Muscle layer of duodenum (tissue), 2 donors: ENCODE data around the gene TAS2R8.
"Not testable (repeated sequence)": the region's sequence is repeated elsewhere in the genome, so short reads cannot be mapped to it uniquely, and the experiment has no call there.

Experiments
- H3K27ac ChIP-seq: one replicate; pipeline ENCODE4 v1.7.0; 2013; ENCODE audit warnings: mild to moderate bottlenecking, low read length
- H3K27me3 ChIP-seq: one replicate; pipeline ENCODE4 v1.7.0; 2013; ENCODE audit warnings: low read depth, mild to moderate bottlenecking, control low read depth, low read length
- H3K36me3 ChIP-seq, 2 donors: one replicate each; pipeline ENCODE4 v1.7.0; 2013; ENCODE audit warnings: low read length in 2 of 2, control low read depth in 1 of 2, mild to moderate bottlenecking in 1 of 2; ENCODE audit not compliant: insufficient read depth in 2 of 2, control insufficient read depth in 1 of 2
- H3K4me1 ChIP-seq, 2 donors: one replicate each; pipeline ENCODE4 v1.7.0; 2013; ENCODE audit warnings: low read length in 2 of 2, mild to moderate bottlenecking in 2 of 2, control low read depth in 1 of 2, moderate library complexity in 1 of 2; ENCODE audit not compliant: insufficient read depth in 2 of 2, control insufficient read depth in 1 of 2
- H3K4me3 ChIP-seq, 2 donors: one replicate each; pipeline ENCODE4 v1.7.0; 2013; ENCODE audit warnings: low read length in 2 of 2, low read depth in 1 of 2, mild to moderate bottlenecking in 1 of 2
- H3K9me3 ChIP-seq, 2 donors: one replicate each; pipeline ENCODE4 v1.7.0; 2013; ENCODE audit warnings: low read length in 2 of 2, control low read depth in 1 of 2, mild to moderate bottlenecking in 1 of 2; ENCODE audit not compliant: control insufficient read depth in 1 of 2
- donor health status: healthy.

The TAS2R8 gene

DNA sequence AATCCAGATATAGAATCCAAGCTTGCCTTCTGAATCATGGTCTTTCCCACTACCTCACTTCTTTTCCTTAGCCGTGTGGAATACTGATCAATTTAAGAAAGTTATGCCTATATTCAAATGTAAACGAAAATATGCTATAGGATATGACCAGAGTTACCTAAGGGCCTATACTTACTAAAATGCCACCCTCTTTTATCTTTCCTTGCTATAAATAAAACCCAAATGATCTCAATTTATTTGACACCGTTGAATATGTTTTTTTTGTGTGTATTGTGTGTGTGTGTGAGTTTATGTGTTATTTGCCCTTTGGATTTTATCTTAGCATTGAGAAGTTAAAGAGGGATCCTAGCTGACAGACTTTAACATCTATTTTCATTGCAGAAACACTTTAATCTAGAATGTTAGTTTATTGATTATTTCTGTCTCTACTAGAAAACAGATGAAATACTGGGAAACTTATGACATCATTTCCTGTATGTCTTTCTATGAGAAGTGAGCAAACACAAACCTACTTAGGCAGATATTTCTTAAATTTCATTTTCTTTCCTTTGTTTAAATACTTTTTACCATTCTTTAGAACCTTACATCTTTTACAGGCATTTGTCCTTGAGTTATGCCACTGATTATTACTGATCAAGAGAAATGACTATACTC lies 4.9 kb upstream of the TAS2R8 start:
- no peaks in the 10 kb centered on the region for H3K27me3 ChIP-seq
- no peak overlapping the region for H3K27ac ChIP-seq
- no peaks in the 10 kb centered on the region for H3K36me3 ChIP-seq
- H3K4me1 ChIP-seq, result no peaks in the 10 kb centered on the region
- no peak overlapping the region for H3K4me3 ChIP-seq
- no peaks in the 10 kb centered on the region for H3K9me3 ChIP-seq

DNA sequence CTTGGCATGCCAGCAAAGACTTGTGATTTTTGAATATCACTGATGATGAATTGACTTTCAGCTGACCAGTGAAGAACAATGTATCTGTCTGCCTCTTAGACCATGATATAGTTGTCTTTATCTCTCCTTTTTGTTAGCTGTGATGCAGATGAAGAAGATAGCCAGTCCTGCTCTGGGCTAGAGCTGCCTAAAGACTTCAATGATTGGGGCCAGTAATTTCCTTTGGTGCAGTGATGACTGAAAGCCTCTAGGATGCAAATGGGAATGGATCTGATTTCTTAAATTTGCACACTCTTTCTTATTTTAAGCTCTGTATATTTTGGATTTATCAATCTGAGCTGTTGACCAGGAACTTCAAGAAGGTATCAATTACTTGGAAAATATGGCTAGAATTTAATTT lies 3.0 kb upstream of the TAS2R8 start, which contains the start of gene TAS2R9:
Gene TAS2R9, minus strand, starts transcription at position 101 of the 400 bp plus-strand sequence. Its CDS starts 93 bp downstream, at position 8.
- Histone ChIP-seq H3K36me3 (no peaks in the 10 kb centered on the region), H3K27ac (no peak within 1 kb of the TSS), H3K4me3 (no peak within 1 kb of the TSS), H3K4me1 (no peaks in the 10 kb centered on the region), H3K9me3 (no peaks in the 10 kb centered on the region), H3K27me3 (no peaks in the 10 kb centered on the region)

DNA sequence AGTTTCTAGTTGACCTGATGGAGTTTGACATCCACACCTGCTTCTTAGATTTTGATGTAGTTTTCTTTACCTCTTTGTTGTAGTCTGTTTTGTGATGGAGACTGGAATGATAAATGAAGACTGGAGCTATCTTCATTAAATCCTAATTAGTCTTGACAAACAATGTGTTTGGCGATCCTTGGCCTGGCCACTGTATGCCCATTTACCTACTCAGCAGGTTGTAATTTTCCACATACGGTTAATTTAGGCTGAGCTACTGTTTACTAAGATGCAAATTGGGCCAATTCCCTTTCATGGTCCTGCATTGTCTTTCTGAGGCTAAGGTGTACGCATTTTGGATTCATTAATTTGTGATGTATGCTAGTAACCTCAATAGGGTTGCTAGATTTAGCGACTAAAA lies 4.5 kb downstream of the TAS2R8 start, which contains the start of gene TAS2R7:
Gene TAS2R7, minus strand, starts transcription at position 41 of the 400 bp plus-strand sequence. CDS start 57 bp downstream, outside the sequence.
- Histone ChIP-seq H3K36me3 (no peaks in the 10 kb centered on the region), H3K27me3 (no peaks in the 10 kb centered on the region), H3K27ac (no peak within 1 kb of the TSS), H3K4me3 (no peak within 1 kb of the TSS), H3K9me3 (no peaks in the 10 kb centered on the region), H3K4me1 (no peaks in the 10 kb centered on the region)

DNA sequence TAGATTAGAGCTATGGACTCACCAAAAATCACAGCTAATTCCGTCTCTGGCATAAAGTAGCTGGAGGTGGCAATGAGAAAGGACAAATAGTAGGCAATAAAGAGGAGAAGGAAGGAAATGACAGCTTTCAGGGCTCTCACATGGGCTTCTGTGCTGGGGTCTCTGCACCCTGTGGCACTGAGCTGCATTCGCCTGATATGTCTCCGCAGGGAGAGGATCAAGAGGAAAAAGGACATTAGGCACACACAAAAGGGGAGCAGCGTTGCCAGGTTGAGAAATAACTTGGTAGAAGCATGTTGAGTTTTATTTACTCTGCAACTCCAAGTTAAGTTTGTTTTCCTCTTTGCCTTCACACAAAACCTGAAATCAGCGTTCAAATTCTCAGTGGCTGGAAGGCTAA lies 5.3 kb downstream of the TAS2R8 start:
- H3K9me3 ChIP-seq, result no peaks in the 10 kb centered on the region
- no peaks in the 10 kb centered on the region for H3K36me3 ChIP-seq
- no peaks in the 10 kb centered on the region for H3K27me3 ChIP-seq
- H3K4me1 ChIP-seq, result no peaks in the 10 kb centered on the region
- no peak overlapping the region for H3K4me3 ChIP-seq
- no peak overlapping the region for H3K27ac ChIP-seq

DNA sequence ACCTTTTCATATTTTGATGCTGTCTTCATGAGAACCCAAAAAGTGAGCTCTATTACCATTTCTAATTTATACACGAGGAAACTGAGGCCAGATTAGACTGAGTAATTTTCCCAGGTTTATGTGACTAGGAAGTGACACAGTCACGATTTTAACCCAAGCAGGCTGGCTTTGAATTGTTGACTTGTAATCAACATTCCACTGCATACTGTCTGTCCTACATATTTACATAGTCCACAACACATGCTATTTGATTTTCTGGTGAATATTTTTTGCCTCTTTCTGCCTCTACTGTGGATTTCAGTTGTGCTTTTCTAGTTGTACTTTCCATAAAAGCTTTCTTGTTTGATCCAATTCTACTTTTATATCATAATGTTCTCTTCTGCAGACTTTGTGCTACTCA lies 12.9 kb downstream of the TAS2R8 start:
- H3K4me3 ChIP-seq, result no peak overlapping the region
- H3K27ac ChIP-seq, result no peak overlapping the region
- no peaks in the 10 kb centered on the region for H3K36me3 ChIP-seq
- no peaks in the 10 kb centered on the region for H3K9me3 ChIP-seq
- H3K4me1 ChIP-seq, result no peaks in the 10 kb centered on the region
- H3K27me3 ChIP-seq, result no peaks in the 10 kb centered on the region

DNA sequence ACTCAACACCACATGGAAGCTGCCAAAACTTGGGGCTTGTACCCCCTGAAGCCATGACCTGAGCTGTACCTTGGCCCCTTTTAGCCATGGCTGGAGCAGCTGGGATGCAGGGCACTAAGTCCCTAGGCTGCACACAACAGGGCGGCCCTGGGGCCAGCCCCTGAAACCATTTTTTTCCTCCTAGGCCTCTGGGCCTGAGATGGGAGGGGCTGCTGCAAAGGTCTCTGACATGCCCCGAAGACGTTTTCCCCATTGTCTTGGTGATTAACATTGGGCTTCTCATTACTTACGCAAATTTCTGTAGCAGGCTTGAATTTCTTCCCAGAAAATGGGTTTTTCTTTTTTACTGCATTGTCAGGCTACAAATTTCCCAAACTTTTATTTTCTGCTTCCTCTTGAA lies 15.3 kb downstream of the TAS2R8 start:
- not testable (repeated sequence) for H3K4me1 ChIP-seq, H3K4me3 ChIP-seq, H3K27ac ChIP-seq, H3K36me3 ChIP-seq, H3K27me3 ChIP-seq, H3K9me3 ChIP-seq

DNA sequence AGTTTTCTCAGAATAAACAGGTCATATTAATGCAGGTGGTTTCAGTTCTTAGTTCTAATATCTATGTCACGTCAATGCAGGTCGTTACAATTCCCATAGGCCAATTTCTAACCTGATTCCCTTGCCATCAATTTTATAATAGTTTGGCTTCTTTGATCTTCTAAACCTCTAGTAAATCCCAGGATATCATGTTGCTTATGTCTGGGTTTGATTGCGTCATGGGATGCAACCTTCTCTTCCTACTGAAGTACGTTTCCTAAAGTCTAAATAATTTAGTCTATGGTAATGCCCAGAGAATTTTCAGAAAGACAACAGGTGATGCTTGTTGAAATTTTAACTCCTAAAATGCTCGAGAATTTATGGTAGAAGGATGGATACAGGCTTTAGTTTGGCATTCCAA lies 23.8 kb downstream of the TAS2R8 start:
- no peak overlapping the region for H3K4me3 ChIP-seq
- no peaks in the 10 kb centered on the region for H3K9me3 ChIP-seq
- no peaks in the 10 kb centered on the region for H3K27me3 ChIP-seq
- H3K4me1 ChIP-seq, result no peaks in the 10 kb centered on the region
- H3K27ac ChIP-seq, result no peak overlapping the region
- no peaks in the 10 kb centered on the region for H3K36me3 ChIP-seq

DNA sequence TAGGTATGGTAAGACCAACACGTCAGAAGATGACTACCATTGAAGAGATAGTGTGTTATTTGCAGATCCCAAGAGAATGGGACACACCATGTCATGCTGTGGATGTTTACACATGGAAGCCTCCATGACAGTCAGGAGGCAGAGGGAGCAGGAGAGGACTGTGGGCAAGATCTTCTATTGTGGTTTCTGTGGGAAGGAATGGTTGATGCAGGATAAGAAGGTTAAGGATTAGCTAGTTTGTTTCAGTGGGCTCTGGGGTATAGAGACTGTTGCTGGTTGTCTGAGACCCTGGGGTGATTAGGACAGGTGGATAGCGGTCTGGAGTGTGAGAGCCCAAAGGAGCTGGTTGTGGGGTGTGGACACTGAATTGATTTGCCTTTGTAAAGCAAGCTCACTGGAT lies 28.0 kb downstream of the TAS2R8 start:
- H3K9me3 ChIP-seq, result no peaks in the 10 kb centered on the region
- no peak overlapping the region for H3K4me3 ChIP-seq
- no peaks in the 10 kb centered on the region for H3K36me3 ChIP-seq
- H3K27me3 ChIP-seq, result no peaks in the 10 kb centered on the region
- H3K27ac ChIP-seq, result no peak overlapping the region
- no peaks in the 10 kb centered on the region for H3K4me1 ChIP-seq

DNA sequence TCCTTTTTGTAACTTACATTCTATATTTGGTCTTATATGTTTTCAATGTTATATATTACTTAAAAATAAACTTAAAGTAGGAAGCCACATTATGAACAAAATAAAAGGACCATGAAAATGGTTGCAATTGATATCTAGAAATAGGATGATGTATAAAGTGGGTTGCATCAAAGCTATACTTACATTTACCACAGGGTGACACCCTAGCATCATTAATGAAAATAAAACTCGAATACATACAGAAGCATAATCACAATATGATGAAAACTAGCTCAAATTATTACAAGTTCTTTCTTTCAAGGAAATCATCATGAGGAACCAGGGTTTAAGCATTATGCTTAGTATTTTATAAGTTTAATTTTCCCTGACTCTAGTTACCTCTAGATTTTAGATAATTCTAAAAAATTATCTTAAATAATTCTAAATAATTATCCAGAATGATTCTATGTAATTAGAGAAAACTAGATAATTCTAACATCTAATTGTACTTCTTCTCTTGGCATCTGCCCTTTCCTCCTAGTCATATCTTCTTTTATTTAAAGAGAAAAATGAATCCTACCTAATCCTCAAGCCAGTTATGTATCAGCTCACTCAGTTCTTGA lies 35.9 kb downstream of the TAS2R8 start:
- no peaks in the 10 kb centered on the region for H3K27me3 ChIP-seq
- H3K4me3 ChIP-seq, result no peak overlapping the region
- H3K36me3 ChIP-seq, result no peaks in the 10 kb centered on the region
- no peaks in the 10 kb centered on the region for H3K4me1 ChIP-seq
- no peaks in the 10 kb centered on the region for H3K9me3 ChIP-seq
- no peak overlapping the region for H3K27ac ChIP-seq

DNA sequence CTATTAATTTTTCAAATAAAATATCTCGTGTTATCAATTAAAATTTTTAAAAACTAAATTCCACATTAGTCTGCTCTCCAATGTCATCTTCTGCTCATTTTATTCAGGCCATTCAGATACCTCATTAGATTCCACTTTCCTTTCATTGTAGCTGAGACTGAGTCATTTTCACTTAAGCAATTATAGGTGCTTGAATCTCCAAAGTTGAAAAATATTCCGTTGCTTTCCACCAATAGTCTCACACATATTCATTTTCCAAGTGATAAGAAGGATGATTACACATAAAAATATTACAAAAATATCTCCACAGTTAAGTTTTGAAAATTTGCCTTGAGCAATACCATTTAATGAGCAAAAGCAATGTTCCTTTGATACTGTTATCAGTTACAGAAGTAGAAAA lies 47.4 kb downstream of the TAS2R8 start:
- no peaks in the 10 kb centered on the region for H3K4me1 ChIP-seq
- no peak overlapping the region for H3K4me3 ChIP-seq
- H3K9me3 ChIP-seq, result peaks cover 0 to 7% of the 10 kb centered on the region in 2 donors
- H3K36me3 ChIP-seq, result no peaks in the 10 kb centered on the region
- no peak overlapping the region for H3K27ac ChIP-seq
- no peaks in the 10 kb centered on the region for H3K27me3 ChIP-seq

DNA sequence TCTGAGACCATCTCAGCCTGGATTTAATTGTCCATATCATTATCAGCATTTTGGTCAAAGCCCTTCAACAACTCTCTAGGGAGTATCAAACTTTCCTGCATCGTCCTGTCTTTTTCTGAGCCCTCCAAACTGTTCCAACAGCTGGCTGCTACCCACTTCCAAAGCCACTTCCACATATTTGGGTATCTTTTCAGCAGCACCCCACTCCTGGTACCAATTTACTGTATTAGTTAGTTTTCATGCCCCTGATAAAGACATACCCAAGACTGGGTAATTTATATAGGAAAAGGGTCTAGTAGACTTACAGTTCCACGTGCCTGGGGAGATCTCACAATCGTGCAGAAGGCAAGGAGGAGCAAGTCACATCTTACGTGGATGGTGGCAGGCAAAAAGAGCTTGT lies 50.9 kb downstream of the TAS2R8 start:
- Histone ChIP-seq H3K27me3 (no peaks in the 10 kb centered on the region), H3K27ac (no peak overlapping the region), H3K36me3 (no peaks in the 10 kb centered on the region), H3K4me3 (no peak overlapping the region), H3K4me1 (no peaks in the 10 kb centered on the region), H3K9me3 (peaks cover 0 to 7% of the 10 kb centered on the region in 2 donors)
